Right forelimb (tissue), 1 donor: ENCODE data around the gene SPTBN4.
"Not testable (repeated sequence)": the region's sequence is repeated elsewhere in the genome, so short reads cannot be mapped to it uniquely, and the experiment has no call there.

ENCODE experiments used
- DNase-seq: peaks from one replicate; pipeline ENCODE4 v3.0.0-alpha.2; 2018

Gene SPTBN4

DNA sequence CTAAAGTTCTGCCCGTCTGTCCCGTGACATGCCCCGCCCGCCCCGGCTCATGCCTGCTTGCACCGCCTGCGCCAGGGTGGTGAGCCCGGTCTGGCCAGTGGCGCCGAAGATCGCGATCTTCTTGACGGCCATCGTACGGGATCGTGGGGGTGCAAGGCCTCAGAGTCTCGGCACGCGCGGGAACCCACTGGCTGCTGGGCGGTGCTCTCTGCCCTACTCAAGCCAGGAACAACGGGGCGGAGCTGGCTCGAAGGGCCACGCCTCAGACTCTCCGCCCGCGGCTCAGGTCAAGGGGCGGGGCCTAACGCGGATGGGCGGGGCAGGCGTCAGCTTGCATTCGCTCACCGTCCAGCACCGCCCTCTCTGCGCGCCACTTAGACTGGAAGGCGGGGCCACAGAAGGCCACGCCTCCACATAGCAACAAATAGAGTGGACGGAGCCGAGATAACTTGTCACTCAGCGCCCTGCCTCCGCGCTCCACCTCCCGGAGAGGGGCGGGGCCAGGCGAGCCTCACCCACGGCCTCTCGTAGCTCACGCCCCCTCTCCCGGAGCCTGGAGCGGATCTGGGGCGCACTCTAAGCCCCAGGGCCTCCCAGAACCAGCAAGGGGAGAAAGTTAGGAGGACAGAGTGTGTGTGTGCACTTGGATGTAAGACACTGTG is 1.1 kb upstream of the SPTBN4 start, which contains the start of gene BLVRB:
Gene BLVRB (minus strand): TSS at position 189 of the 662 bp plus-strand sequence. CDS start 57 bp downstream, at position 132.
- DNase-seq = peak; percentile 100

DNA sequence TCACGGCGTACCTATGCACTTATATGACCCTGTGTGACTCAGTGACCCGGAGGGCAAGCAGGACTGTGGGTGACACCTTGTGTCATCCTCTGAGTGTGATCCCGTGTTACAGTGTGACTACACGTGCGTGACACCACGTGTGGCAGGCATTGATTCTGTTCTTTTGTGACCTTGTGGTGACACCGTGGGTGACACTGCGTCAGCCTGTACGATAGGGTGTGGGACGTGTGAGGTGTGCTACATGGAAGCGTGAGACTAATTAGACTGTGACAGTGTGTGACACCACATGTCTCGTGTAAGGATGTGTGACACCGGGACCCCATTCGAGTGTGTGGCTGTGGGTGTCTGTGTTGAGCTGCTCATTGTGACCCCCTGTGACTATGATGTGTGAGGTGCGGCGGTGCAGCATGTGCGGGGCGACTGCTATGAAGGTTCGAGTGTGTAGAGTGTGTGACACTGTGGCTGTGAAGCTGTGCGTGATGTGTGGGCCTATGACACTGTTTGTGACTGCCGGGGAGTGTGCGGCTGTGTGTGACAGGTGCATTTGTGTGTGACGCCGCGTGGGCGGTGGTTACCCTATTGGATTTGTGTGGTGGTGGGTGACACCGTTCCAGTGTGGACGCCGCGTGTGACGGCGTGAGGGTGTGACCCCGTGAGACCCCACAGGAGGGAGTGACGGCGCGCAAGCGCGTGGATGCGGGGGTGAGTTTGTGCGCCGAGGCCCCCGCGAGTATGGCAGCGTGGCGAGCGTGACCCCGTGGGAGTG is 399 bp upstream of the SPTBN4 start:
- no peak for DNase-seq

- DNase-seq = no peak
These were observed 2.2 kb downstream of the SPTBN4 start for GRCh38 chr19:40469011-40469410.

- no peak for DNase-seq
These were observed 4.3 kb downstream of the SPTBN4 start for GRCh38 chr19:40471111-40471510.

DNA sequence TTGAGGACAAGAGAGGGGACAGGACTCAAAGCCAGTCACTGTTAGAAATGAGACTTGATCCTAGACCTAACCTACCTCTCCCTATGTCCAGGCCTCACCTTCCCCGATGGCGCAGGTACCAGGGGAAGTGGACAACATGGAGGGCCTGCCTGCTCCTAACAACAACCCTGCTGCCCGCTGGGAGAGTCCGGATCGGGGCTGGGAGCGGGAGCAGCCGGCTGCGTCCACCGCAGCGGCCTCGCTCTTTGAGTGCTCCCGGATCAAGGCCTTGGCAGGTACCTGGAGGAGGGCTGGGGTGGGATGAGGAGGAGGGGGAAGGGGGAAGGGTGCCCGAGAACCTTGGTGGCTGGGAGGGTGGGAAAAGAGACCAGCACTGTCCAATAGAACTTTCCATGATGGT is 5.7 kb downstream of the SPTBN4 start:
- no peak for DNase-seq

GRCh38 chr19:40474737-40475136 is 7.9 kb downstream of the SPTBN4 start:
- DNase-seq = no peak

GRCh38 chr19:40475878-40476644 is 9.3 kb downstream of the SPTBN4 start:
- DNase-seq = not testable (repeated sequence)

DNA sequence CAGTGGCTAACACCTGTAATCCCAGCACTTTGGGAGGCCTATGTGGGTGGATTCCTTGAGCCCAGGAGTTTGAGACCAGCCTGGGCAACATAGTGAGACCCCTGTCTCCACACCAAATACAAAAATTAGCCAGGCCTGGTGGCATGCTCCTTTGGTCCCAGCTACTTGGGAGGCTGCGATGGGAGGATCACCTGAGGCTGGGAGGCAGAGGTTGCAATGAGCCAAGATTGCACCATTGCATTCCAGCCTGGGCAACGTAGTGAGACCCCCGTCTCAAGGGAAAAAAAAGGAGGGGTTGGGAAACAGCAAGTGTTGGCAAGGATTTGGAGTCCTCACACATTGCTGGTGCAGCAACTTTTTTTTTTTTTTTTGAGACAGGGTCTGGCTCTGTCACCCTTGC is 19.2 kb downstream of the SPTBN4 start:
- DNase-seq = no peak

- no peak for DNase-seq
These were observed 23.1 kb downstream of the SPTBN4 start for GRCh38 chr19:40489882-40490230.

GRCh38 chr19:40492274-40492673 is 25.5 kb downstream of the SPTBN4 start:
- no peak for DNase-seq

DNA sequence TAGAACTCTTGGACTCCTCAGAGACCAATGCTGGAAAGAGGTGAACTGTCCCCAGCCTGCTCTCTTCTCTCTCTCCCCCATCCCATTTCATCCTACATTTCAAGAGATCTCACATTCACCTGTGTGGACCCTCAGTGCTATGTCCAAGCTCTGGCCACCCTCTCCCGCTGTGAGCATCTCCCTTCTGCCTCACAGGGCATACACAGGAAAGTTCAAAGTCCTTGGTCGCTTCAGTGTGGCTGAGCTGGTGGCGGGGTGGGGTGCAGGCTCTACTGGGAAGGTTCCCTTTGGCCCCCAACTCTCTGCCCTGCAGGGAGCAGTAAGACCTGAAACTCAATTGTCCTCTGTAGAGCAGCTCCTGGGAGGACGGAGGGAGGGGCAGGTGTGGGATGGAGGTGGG is 27.0 kb downstream of the SPTBN4 start:
- no peak for DNase-seq

GRCh38 chr19:40494191-40494838 is 27.5 kb downstream of the SPTBN4 start:
- no peak for DNase-seq

DNA sequence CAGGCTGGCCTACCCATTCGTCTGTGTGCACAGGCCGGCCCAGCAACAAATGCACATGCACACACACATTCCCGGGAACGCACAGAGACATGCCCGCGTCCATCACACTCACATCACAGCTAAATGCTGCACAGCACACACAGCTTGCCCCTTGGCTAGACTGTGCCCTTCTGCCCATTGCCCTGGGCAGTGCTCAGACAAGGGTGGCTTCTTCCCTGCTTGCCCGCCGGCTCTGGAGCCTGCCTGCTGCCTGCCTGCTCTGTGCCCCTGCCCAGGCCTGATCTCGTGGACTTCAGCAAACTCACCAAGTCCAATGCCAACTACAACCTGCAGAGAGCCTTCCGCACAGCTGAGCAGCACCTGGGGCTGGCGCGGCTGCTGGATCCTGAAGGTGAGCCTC is 30.4 kb downstream of the SPTBN4 start:
- DNase-seq = no peak

DNA sequence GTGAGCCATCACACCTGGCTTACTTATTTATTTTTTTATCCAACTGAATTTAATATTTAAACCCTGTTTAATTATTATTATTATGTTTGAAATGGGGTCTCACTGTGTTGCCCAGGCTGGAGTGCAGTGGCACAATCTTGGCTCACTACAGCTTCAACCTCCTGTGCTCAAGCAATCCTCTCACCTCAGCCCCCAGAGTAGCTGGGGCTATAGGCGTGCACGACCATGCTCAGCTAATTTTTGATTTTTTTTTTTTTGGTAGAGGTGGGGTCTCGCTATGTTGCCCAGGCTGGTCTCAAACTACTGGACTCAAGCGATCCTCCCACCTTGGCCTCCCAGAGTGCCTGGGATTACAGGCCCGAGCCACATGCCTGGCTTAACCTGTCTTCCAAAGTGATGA is 32.5 kb downstream of the SPTBN4 start:
- DNase-seq = no peak

DNA sequence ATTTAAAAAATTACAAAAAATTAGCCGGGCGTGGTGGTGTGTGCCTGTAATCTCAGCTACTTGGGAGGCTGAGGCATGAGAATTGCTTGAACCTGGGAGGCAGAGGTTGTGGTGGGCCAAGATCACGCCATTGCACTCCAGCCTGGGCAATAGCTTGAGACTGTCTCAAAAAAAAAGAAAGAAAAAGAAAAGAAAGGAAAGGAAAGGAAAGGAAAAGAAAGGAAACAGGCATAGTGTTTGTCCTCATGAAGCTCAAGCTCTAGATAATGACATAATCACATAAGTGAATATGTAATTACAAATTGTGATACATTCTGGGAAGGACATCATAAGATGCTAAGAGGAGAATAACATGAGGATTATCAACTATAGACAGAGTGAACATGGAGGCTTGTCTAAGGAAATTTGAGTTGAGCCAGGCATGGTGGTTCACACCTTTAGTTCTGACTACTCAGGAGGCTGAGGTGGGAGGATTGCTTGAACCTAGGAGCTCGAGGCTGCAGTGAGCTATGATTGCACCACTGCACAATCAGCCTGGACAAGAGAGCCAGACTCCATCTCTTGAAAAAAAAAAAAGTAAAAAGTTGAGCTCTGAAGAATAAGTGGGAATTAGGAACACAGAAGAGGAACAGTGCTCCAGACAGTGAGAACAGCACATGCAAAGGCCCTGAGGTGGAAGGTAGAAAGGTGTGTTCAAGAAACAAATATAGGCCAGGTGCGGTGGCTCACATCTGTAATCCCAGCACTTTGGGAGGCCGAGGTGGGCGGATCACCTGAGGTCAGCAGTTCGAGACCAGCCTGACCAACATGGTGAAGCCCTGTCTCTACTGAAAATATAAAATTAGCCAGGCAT is 34.1 kb downstream of the SPTBN4 start:
- not testable (repeated sequence) for DNase-seq

DNA sequence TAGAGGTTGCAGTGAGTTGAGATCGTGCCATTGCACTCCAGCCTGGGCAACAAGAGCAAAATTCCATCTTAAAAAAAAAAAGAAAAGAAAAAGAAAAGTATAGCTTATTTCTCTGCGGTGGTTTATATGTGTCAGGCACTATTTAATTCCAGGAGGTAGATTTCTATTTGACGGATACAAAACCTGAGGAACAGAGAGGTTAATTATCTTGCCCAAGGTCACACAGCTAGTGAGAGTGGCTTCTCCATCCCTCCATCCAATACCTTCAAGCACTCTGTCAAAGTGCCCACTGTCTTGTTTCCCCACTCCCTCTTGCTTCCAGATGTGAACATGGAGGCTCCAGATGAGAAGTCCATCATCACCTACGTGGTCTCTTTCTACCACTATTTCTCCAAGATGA is 34.8 kb downstream of the SPTBN4 start:
- no peak for DNase-seq

GRCh38 chr19:40502081-40502480 is 35.3 kb downstream of the SPTBN4 start:
- no peak for DNase-seq

- no peak for DNase-seq
These were observed 36.0 kb downstream of the SPTBN4 start for GRCh38 chr19:40502647-40503319.

GRCh38 chr19:40503320-40503695 is 36.5 kb downstream of the SPTBN4 start:
- no peak for DNase-seq

- no peak for DNase-seq
These were observed 39.3 kb downstream of the SPTBN4 start for GRCh38 chr19:40506099-40506498.

DNA sequence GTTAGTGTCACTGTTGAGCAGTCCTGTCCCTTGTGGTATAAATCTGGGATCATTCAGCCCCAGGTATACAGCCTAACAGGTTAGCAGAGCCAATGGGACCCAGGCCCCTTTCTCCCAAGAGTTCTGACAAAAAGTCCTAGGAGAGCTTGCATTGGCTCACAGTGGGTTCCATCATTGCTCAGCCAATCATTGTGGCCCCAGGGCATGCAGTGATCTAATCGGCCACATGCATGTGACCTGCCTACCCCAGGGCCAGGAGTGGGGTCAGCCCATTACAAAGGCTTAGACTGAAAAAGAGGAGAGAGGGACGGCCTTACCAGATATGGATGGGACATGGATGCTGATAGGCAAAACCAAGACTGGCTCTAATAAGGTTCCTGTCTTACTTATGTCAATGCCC is 41.1 kb downstream of the SPTBN4 start:
- no peak for DNase-seq
